Measurements from ENCODE around the gene FGF12. TPM values are rescaled to one million over a fixed set of nuclear protein-coding genes. Genes with fewer than 3 reads are reported as not detected.
"Not testable (repeated sequence)": the region's sequence is repeated elsewhere in the genome, so short reads cannot be mapped to it uniquely, and the experiment has no call there.

The FGF12 gene
- total RNA-seq = not detected
- polyA plus RNA-seq (2013, experiment 1 of 2) = not detected
- polyA plus RNA-seq (2013, experiment 2 of 2) = 0.14 TPM
- 0 to 0.24 (median 0) reads per million in 172 experiments for total RNA-seq

DNA sequence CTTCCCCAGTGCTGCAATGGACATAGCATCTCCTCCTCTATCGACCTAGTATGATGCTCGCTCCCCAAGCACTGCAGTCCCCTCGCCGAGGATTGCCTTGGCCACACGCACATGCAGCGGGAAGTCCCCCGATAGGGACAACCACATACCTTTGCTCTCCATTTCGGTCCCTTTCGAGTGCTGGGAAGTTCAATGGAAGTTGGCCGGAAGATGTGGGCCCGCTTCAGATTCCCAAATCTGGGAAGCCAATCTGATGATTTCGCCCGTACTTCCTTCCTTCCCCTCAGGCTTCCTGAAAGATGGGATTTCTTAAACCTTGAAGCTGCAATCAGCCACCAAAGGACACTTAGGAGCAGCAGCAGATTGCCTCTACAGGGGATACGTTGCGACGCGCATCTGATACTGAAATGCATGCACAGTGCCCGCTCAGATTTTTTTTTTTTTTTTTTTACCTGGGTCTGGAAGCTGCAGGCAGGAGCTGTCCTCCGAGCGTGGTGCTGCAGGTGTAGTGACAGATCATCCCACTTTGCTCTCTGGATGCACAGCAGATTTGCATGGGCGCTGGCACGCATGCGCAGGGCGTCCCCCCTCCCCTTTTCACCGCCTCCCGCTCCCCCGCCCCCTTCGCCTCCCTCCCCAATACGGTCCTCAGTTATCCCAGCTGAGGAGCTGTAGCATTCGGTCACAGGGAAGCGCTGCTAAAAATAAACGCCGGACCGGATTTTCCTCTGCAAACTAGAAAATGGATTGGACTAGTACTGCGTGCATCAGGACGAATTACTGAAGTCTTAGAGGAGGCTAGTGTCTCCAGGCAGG lies at the start of gene FGF12:
FGF12 (minus strand) TSS at position 510 of the 816 bp plus-strand sequence.
- CTCF ChIA-PET = no interaction called here

DNA sequence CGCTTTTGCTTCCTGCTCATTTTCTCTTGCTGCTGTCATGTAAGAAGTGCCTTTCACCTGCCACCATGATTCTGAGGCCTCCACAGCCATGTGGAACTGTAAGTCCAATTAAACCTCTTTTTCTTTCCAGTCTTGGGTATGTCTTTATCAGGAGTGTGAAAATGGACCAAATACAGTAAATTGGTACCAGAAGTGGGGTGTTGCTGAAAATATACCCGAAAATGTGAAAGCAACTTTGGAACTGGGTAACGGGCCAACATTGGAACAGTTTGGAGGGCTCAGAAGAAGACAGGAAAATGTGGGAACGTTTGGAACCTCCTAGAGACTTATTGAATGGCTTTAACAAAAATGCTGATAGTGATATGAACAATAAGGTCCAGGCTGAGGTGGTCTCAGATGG lies 47.0 kb upstream of the FGF12 start:
- H3K9me3 ChIP-seq (ENCODE audit: control insufficient read depth in 1 of 2, insufficient read depth in 1 of 2, low read length in 2 of 2) = peaks cover 5 to 11% of the 10 kb centered on the region in 2 experiments
- CTCF ChIA-PET; H3K4me1 Mint-ChIP-seq (ENCODE audit: low read depth); ATAC-seq (ENCODE audit: poor library complexity); H3K27ac ChIP-seq (ENCODE audit: low read depth in 1 of 2, low read length in 2 of 2); DNase-seq; POLR2A ChIA-PET; H3K27ac Mint-ChIP-seq; H3K4me1 ChIP-seq (ENCODE audit: insufficient read depth, low read length); H3K27me3 Mint-ChIP-seq; H3K4me3 ChIP-seq (ENCODE audit: low read length); intact Hi-C loops (cut with DNase I, micrococcal nuclease); H3K9me3 Mint-ChIP-seq; H3K4me3 Mint-ChIP-seq; H3K36me3 ChIP-seq (ENCODE audit: insufficient read depth, low read length); H3K27me3 ChIP-seq (ENCODE audit: control insufficient read depth in 1 of 2, insufficient read depth in 2 of 2, low read length in 2 of 2); H3K36me3 Mint-ChIP-seq (ENCODE audit: low read depth): not testable (repeated sequence)

More for the DNA sequence above, at the start of gene FGF12:
- Mint-ChIP-seq H3K27ac (no peak within 1 kb of the TSS), H3K27me3 (peaks cover 50% of the 10 kb centered on the region), H3K36me3 (ENCODE audit: low read depth) (no peaks in the 10 kb centered on the region), H3K9me3 (no peaks in the 10 kb centered on the region), H3K4me3 (no peak within 1 kb of the TSS), H3K4me1 (ENCODE audit: low read depth) (no peaks in the 10 kb centered on the region)
- Histone ChIP-seq H3K27ac (ENCODE audit: low read depth in 1 of 2, low read length in 2 of 2) (no peak within 1 kb of the TSS), H3K36me3 (ENCODE audit: insufficient read depth, low read length) (no peaks in the 10 kb centered on the region), H3K4me3 (ENCODE audit: low read length) (no peak within 1 kb of the TSS), H3K9me3 (ENCODE audit: control insufficient read depth in 1 of 2, insufficient read depth in 1 of 2, low read length in 2 of 2) (no peaks in the 10 kb centered on the region), H3K27me3 (ENCODE audit: control insufficient read depth in 1 of 2, insufficient read depth in 2 of 2, low read length in 2 of 2) (peaks cover 6 to 9% of the 10 kb centered on the region in 2 experiments), H3K4me1 (ENCODE audit: insufficient read depth, low read length) (peaks cover 6% of the 10 kb centered on the region)
- ATAC-seq (ENCODE audit: poor library complexity) = no peak
- POLR2A ChIA-PET = interaction anchor here (0.6 kb wide), 1 partner anchor 113 kb away, joined by 3 read pairs; no protein-coding TSS in a partner anchor
- intact Hi-C loops (cut with DNase I, micrococcal nuclease) = no loop called here
- TF ChIP-seq, protein P1, sequence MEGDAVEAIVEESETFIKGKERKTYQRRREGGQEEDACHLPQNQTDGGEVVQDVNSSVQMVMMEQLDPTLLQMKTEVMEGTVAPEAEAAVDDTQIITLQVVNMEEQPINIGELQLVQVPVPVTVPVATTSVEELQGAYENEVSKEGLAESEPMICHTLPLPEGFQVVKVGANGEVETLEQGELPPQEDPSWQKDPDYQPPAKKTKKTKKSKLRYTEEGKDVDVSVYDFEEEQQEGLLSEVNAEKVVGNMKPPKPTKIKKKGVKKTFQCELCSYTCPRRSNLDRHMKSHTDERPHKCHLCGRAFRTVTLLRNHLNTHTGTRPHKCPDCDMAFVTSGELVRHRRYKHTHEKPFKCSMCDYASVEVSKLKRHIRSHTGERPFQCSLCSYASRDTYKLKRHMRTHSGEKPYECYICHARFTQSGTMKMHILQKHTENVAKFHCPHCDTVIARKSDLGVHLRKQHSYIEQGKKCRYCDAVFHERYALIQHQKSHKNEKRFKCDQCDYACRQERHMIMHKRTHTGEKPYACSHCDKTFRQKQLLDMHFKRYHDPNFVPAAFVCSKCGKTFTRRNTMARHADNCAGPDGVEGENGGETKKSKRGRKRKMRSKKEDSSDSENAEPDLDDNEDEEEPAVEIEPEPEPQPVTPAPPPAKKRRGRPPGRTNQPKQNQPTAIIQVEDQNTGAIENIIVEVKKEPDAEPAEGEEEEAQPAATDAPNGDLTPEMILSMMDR (IDR thresholded peaks at IDR 0.05) = no peak
- peak in 4 of 14 experiments; percentile 1 to 17 (median 3) for DNase-seq

DNA sequence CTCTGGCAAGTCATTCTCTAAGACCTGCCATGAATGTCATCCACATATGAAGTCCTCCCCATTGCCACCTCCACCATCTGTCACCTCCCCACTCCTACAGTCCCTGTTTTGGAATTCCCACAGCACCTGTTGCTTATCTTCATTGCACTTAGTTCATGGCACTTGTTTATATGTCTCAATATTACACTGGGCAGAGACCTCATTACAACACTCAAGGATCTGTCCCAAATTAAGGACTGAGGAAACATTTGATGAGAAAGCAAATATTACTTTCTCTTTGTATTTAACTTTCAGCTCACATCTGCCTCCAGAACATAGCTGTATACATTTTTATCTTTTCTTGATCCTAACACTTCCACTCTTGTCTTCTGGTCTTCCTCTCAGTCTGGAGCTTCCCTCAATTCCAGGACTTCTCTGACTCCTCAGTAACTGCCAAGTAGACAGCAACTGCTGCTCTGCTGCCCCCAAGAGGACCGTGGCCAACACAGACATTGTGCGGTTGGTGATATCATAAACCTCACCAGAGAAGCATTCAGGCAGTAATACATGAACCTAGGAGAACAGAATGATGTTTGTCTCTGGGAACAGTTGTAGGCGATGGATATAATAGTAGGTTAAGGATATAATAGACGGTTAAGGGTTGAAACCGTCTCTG lies 45.0 kb upstream of the FGF12 start:
- ChIA-PET CTCF (no interaction called here), POLR2A (no interaction called here)
- Mint-ChIP-seq H3K4me3 (no peak overlapping the region), H3K36me3 (ENCODE audit: low read depth) (no peaks in the 10 kb centered on the region), H3K9me3 (peaks cover 7% of the 10 kb centered on the region), H3K4me1 (ENCODE audit: low read depth) (no peaks in the 10 kb centered on the region), H3K27me3 (no peaks in the 10 kb centered on the region), H3K27ac (no peak overlapping the region)
- Histone ChIP-seq H3K27ac (ENCODE audit: low read depth in 1 of 2, low read length in 2 of 2) (no peak overlapping the region), H3K27me3 (ENCODE audit: control insufficient read depth in 1 of 2, insufficient read depth in 2 of 2, low read length in 2 of 2) (no peaks in the 10 kb centered on the region), H3K4me3 (ENCODE audit: low read length) (no peak overlapping the region), H3K9me3 (ENCODE audit: control insufficient read depth in 1 of 2, insufficient read depth in 1 of 2, low read length in 2 of 2) (peaks cover 5 to 11% of the 10 kb centered on the region in 2 experiments), H3K36me3 (ENCODE audit: insufficient read depth, low read length) (no peaks in the 10 kb centered on the region), H3K4me1 (ENCODE audit: insufficient read depth, low read length) (no peaks in the 10 kb centered on the region)
- DNase-seq (no peak), ATAC-seq (ENCODE audit: poor library complexity) (no peak)
- intact Hi-C loops (cut with DNase I, micrococcal nuclease) = no loop called here
- TF ChIP-seq, protein P1 (IDR thresholded peaks at IDR 0.05) = no peak
